Muscle of leg (tissue), 11 donors: ENCODE data around the gene KIF5A. TPM values are rescaled to one million over a fixed set of nuclear protein-coding genes. Genes with fewer than 3 reads are reported as not detected.
"Not testable (repeated sequence)": the region's sequence is repeated elsewhere in the genome, so short reads cannot be mapped to it uniquely, and the experiment has no call there.

Experiments used
- DNase-seq: peaks from one replicate; pipeline ENCODE4 v3.0.0; 2013
- H3K27ac ChIP-seq: one replicate; pipeline ENCODE4 v1.5.1; 2013; ENCODE audit warnings: mild to moderate bottlenecking, low read length, control low read depth
- H3K27me3 ChIP-seq: one replicate; pipeline ENCODE4 v1.6.1; 2013; ENCODE audit warnings: low read length; ENCODE audit not compliant: control insufficient read depth, insufficient read depth
- H3K36me3 ChIP-seq: one replicate; pipeline ENCODE4 v1.6.1; 2013; ENCODE audit warnings: low read length; ENCODE audit not compliant: control insufficient read depth, insufficient read depth
- H3K4me1 ChIP-seq: one replicate; pipeline ENCODE4 v1.6.1; 2013; ENCODE audit warnings: low read length; ENCODE audit not compliant: control insufficient read depth, insufficient read depth
- H3K4me3 ChIP-seq: one replicate; pipeline ENCODE4 v1.5.1; 2013; ENCODE audit warnings: low read length, control low read depth
- H3K9me3 ChIP-seq: replicated peaks from 2 replicates; pipeline ENCODE4 v1.6.1; 2013; ENCODE audit warnings: low read depth, low read length; ENCODE audit not compliant: control insufficient read depth
- WGBS: methylation state at CpG from one replicate; pipeline ENCODE4 v1.1.5; 2013; ENCODE audit warnings: missing lambda C conversion rate; ENCODE audit not compliant: insufficient coverage; 5-methylcytosine and 5-hydroxymethylcytosine counted together
- polyA plus RNA-seq, 8 donors: library from polyadenylated mRNA; unstranded; fragments of 120-200 nt; gene quantifications; one replicate each; pipeline versions ENCODE4 v1.2.1 to v1.2.3, GENCODE V29; 2013; ENCODE audit warnings: inconsistent platforms in 1 of 8, low replicate concordance in 1 of 8; ENCODE audit not compliant: insufficient read length in 8 of 8, insufficient read depth in 1 of 8
- total RNA-seq: library from RNA; stranded (reverse); fragments of 120-200 nt; gene quantifications from one replicate; pipeline ENCODE4 v1.2.4, GENCODE V29; 2013

Gene KIF5A
- total and polyA plus RNA-seq, 9 donors = 0.04 to 0.85 (median 0.11) TPM; not detected in 1

GRCh38 chr12:57554897-57555296 is 5.1 kb downstream of the KIF5A start:
- Histone ChIP-seq H3K27me3 (peaks cover 44% of the 10 kb centered on the region), H3K36me3 (no peaks in the 10 kb centered on the region), H3K4me1 (peaks cover 3% of the 10 kb centered on the region), H3K4me3 (no peak overlapping the region), H3K9me3 (no peaks in the 10 kb centered on the region), H3K27ac (no peak overlapping the region)
- no CpG with 5 or more reads among the region's 1 CpG for WGBS
- DNase-seq = no peak

- Histone ChIP-seq H3K4me1 (no peaks in the 10 kb centered on the region), H3K27ac (no peak overlapping the region)
- 80% methylated on average over 1 of the region's 4 CpGs for WGBS
Measured at GRCh38 chr12:57558864-57559263, 9.0 kb downstream of the KIF5A start.

GRCh38 chr12:57560516-57560915 is 10.7 kb downstream of the KIF5A start:
- Histone ChIP-seq H3K27ac (no peak overlapping the region), H3K9me3 (no peaks in the 10 kb centered on the region), H3K36me3 (no peaks in the 10 kb centered on the region), H3K4me3 (no peak overlapping the region), H3K27me3 (peaks cover 18% of the 10 kb centered on the region), H3K4me1 (no peaks in the 10 kb centered on the region)
- no peak for DNase-seq
- no CpG with 5 or more reads among the region's 2 CpGs for WGBS

More at GRCh38 chr12:57558864-57559263, 9.0 kb downstream of the KIF5A start:
- no peaks in the 10 kb centered on the region for H3K9me3 ChIP-seq
- no peak for DNase-seq
- H3K4me3 ChIP-seq = no peak overlapping the region
- H3K27me3 ChIP-seq = peaks cover 22% of the 10 kb centered on the region
- H3K36me3 ChIP-seq = no peaks in the 10 kb centered on the region

GRCh38 chr12:57561117-57561516 is 11.3 kb downstream of the KIF5A start:
- not testable (repeated sequence) for H3K4me1 ChIP-seq, H3K27ac ChIP-seq, H3K9me3 ChIP-seq, DNase-seq, H3K4me3 ChIP-seq, H3K36me3 ChIP-seq
- H3K27me3 ChIP-seq = peaks cover 19% of the 10 kb centered on the region
- WGBS = no CpG with 5 or more reads among the region's 1 CpG

GRCh38 chr12:57563358-57563757 is 13.5 kb downstream of the KIF5A start:
- WGBS = no CpG with 5 or more reads among the region's 4 CpGs
- Histone ChIP-seq H3K9me3 (no peaks in the 10 kb centered on the region), H3K36me3 (no peaks in the 10 kb centered on the region), H3K27ac (no peak overlapping the region), H3K27me3 (peaks cover 19% of the 10 kb centered on the region), H3K4me3 (no peak overlapping the region), H3K4me1 (no peaks in the 10 kb centered on the region)
- DNase-seq = no peak

GRCh38 chr12:57564178-57564740 is 14.4 kb downstream of the KIF5A start:
- no peak overlapping the region for H3K27ac ChIP-seq
- H3K36me3 ChIP-seq = no peaks in the 10 kb centered on the region
- WGBS = 74% methylated on average over 3 of the region's 7 CpGs
- DNase-seq = no peak
- no peak overlapping the region for H3K4me3 ChIP-seq
- no peaks in the 10 kb centered on the region for H3K9me3 ChIP-seq
- H3K4me1 ChIP-seq = no peaks in the 10 kb centered on the region
- peaks cover 22% of the 10 kb centered on the region for H3K27me3 ChIP-seq

- Histone ChIP-seq H3K36me3 (no peaks in the 10 kb centered on the region), H3K27me3 (peaks cover 10% of the 10 kb centered on the region), H3K27ac (no peak overlapping the region), H3K4me3 (no peak overlapping the region), H3K9me3 (no peaks in the 10 kb centered on the region), H3K4me1 (no peaks in the 10 kb centered on the region)
- WGBS = 66% methylated on average over 5 of the region's 6 CpGs
- no peak for DNase-seq
Measured at GRCh38 chr12:57568838-57569237, 19.0 kb downstream of the KIF5A start.

- Histone ChIP-seq H3K4me3 (no peak overlapping the region), H3K27me3 (peaks cover 7% of the 10 kb centered on the region), H3K4me1 (no peaks in the 10 kb centered on the region), H3K27ac (no peak overlapping the region), H3K9me3 (no peaks in the 10 kb centered on the region), H3K36me3 (no peaks in the 10 kb centered on the region)
- WGBS = 86% methylated on average over 16 of the region's 18 CpGs
- no peak for DNase-seq
Measured at GRCh38 chr12:57569858-57570257, 20.0 kb downstream of the KIF5A start.

GRCh38 chr12:57570438-57570837 is 20.6 kb downstream of the KIF5A start:
- not testable (repeated sequence) for H3K36me3 ChIP-seq, H3K27ac ChIP-seq, H3K4me3 ChIP-seq, H3K4me1 ChIP-seq, H3K27me3 ChIP-seq, H3K9me3 ChIP-seq, DNase-seq
- 93% methylated on average over 3 of the region's 13 CpGs for WGBS

GRCh38 chr12:57571926-57572762 is 22.3 kb downstream of the KIF5A start:
- DNase-seq = no peak
- peaks cover 8% of the 10 kb centered on the region for H3K27me3 ChIP-seq

More at GRCh38 chr12:57571926-57572762, 22.3 kb downstream of the KIF5A start:
- H3K4me1 ChIP-seq = no peaks in the 10 kb centered on the region
- no peak overlapping the region for H3K27ac ChIP-seq
- H3K36me3 ChIP-seq = no peaks in the 10 kb centered on the region
- WGBS = 86% methylated on average over 12 of the region's 12 CpGs
- H3K9me3 ChIP-seq = no peaks in the 10 kb centered on the region
- H3K4me3 ChIP-seq = no peak overlapping the region
